VCaP (cell line): ENCODE measurements around the gene NAA30.
A peak's percentile ranks its signal among the peaks of the same experiment; 100 is the strongest.

ENCODE experiments used
- H3K27ac ChIP-seq: fragments of 450-650 bp; 2 replicates; pipeline ENCODE4 v1.5.1; 2017
- CTCF ChIP-seq: fragments of 450-650 bp; conservative IDR thresholded peaks from 2 replicates; pipeline ENCODE4 v1.5.1; 2017; ENCODE audit warnings: mild to moderate bottlenecking, moderate library complexity

NAA30 gene

GRCh38 chr14:57412341-57412740 lies 22.0 kb downstream of the NAA30 start:
- no peak overlapping the region for H3K27ac ChIP-seq
- TF ChIP-seq CTCF, result no peak

DNA sequence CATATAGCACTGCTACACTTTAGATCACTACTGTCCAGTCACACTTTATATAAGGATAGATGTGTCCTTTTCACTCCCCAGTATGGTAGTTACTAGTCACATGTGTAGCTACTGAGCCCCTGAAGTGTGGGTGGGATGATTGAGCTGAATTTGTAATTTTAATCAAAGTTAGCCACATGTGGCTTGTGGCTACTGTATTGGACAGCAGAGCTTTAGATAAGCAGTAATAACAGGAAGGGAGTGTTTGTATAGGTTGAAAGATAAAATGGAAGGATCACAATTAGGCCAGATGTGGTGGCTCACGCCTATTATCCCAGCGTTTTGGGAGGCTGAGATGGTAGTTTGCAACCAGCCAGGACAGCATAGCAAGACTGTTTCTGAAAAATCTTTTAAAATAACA lies 23.5 kb downstream of the NAA30 start:
- TF ChIP-seq CTCF, result no peak
- no peak overlapping the region for H3K27ac ChIP-seq

- no peak for TF ChIP-seq CTCF
- no peak overlapping the region for H3K27ac ChIP-seq
Observed at GRCh38 chr14:57417228-57417627, 26.8 kb downstream of the NAA30 start.

- no peak for TF ChIP-seq CTCF
- no peak overlapping the region for H3K27ac ChIP-seq
Observed at GRCh38 chr14:57418999-57419398, 28.6 kb downstream of the NAA30 start.

DNA sequence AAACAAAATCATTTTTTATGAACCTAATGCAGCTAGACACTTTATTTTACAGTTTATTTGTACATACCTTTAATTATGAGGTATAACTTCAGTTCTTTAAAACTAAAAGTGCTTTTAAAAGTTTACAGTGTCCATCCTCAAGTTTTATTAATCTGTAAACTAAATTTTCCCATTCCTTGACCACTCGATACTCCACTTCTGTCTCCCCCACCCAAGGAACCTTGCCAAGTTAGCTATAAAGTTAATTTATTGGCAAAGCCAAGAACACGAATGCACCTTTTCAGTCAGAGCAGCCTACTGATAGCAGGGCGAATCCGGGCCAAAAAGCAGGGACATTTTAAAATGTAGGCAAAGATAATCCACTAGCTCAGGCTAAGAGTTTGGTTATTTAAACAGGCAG lies 29.6 kb downstream of the NAA30 start:
- no peak overlapping the region for H3K27ac ChIP-seq
- no peak for TF ChIP-seq CTCF

DNA sequence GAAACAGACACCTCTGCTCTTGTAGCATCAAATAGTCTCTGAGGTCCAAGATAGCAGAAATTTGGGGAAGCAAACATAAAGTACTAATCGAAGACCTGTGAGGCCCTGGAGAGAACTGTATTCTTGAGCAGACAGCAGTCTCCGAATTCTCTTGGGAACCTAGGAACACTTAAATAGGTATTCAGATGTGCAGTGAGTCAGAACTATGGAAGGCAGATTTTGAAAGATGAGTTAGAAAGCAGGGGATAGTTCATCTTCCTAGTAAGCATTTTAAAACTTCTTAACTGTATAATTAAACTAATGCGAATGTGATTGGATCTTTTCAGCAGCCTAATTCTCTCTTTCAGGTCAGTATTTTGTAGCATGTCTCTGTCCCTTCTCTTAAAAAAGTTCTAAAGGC lies 30.6 kb downstream of the NAA30 start:
- no peak for TF ChIP-seq CTCF
- H3K27ac ChIP-seq, result no peak overlapping the region

DNA sequence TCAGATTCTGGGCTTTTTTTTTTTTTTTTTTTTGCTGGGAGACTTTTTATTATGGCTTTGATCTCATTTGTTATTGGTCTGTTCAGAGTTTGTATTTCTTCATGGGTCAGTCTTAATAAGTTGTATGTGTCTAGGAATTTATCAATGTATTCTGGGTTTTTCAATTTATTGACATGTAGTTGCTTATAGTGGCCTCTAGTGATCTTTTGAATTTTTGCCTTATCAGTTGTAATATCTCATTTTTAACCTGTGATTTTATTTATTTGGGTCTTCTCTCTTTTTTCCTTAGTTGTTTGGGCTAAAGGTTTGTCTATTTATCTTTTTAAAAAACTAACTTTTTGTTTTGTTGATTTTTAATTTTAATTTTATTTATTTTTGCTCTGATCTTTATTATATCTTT lies 45.5 kb downstream of the NAA30 start:
- no peak overlapping the region for H3K27ac ChIP-seq
- peak; percentile 28; the same call in 1 of the 2 replicates for TF ChIP-seq CTCF
